GM21619 (cell line): Measurements from ENCODE around the gene CCDC187.

Source experiments
- ATAC-seq: cut with Tn5 transposase; IDR thresholded peaks from one replicate; pipeline ENCODE4 v1.9.1; 2021; ENCODE audit not compliant: unreplicated experiment

The CCDC187 gene

DNA sequence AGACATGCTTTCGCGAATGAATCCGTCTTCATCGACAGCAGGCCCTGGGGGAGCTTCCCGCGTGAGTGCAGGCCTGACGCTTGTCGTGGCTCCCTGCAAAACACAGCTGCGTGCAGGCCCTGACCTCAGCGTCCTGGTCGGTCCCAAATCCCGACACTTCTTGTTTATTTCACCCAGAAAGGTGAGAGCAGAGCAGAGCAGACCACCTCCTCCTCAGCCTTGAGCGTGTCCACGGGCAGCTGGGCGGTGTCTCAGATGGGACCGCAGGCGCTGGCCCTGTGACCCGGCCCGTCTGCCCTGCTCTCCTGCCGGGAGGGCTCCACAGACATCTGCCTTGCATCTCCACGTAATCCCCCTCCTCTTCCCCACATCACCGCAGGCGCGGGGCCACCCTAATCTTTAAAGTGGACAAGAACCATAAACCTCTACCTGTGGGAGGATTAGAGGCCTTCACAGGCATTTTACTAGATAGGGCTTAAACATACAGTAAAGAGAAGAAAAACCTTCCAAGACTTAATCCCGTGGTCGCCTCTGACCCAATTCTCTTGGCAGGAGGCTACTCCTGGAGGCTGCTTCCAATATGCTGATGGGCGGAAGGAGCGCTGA lies 91.4 kb downstream of the CCDC187 start:
- ATAC-seq = no peak

DNA sequence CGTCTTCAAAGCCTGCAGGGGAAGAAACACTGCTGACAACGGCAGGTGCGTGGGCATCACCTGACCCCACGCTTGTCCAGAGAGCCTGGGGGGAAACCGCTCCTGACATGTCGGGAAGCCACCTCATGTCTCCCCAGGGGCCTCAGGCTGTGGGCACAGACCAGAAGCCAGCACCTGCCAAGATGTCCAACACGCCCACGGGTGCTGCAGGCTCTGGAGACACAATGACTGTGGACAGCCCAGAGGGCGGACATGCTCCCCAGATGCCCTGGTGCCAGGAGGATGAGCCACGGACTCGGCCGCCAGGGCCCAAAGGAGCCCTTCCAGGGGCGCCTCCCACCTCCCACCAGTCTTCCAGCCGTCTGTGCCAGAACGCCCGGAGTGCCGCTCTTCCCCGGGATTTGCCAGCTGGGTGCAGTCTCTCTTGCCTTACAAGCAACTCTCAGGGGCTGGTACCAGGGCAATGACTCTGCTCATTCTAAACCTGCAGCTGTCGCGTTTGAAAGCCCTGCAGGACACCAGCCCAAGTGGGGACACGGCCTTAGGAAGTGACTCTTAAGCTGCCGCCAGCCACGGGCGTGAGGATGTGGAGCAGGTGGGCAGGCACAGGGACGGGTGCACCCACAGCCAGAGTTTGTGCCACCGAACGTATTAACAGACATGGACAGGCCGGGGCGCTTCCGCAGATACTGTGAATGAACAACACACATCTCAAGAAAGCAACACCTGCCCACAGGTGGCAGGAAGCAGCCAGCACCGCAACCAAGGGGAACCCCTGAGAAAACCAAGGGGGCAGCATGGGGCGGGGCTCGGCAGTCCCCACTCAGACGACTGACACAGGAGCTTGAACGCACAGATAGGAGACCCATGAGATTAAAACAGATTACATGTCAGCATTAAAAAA lies 92.2 kb downstream of the CCDC187 start:
- no peak for ATAC-seq

DNA sequence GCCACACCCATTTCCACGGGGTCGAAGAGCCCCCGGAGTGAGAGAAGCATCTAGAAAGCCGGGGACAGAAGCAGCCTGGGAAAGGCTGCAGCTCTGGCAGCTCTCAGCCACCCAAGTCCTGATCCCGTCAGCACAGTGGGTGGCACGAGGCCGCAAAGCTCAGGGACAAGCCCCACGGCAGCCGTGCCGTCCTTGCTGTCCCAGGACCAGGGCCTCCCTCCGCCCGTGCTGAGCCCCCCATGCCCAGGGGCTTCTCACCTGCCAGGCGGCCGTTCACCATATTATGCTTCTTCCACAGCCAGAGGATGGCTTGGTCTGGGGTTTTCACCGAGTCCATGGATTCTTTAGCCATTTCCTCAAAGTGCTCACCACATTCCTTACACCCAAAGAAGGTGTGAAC lies 92.9 kb downstream of the CCDC187 start:
- no peak for ATAC-seq

DNA sequence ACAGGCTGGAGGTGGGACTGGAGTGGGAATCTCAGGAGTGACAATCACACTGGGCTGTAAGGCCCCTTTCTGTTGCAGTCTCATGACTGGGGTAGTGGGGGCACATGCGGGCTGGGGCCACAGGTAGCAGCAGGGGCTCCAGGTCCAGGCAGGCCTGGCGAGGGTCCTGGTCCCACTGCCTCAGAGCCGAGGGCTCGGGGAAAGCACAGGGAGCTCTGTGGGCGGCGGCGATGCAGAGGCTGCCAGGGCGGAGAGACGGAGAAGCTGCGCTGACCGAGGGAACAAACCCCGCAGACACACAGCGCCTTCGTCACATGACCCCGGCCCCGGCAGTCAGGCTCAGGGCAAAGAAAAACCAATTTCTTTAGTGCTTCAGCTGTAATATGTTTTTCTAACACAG lies 93.6 kb downstream of the CCDC187 start:
- ATAC-seq = no peak

DNA sequence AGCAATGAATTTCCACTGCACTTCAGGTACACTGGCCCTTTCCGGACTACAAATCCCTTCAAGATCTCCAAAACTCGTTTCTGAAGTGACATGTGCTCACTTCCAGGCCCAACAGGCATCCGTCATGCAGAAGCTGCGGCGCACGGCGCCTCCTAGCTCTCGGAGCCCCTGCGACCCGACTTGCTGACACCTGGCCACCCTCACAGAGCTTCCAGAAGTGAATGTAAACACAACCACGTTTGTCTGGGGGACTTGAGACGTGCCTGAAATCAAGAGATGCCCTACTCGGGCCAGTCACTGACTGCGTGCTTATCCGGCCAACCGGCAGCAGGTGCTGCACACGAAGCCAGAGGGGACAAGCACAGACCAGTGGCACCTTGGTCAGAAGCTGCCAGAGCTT lies 94.1 kb downstream of the CCDC187 start:
- no peak for ATAC-seq

DNA sequence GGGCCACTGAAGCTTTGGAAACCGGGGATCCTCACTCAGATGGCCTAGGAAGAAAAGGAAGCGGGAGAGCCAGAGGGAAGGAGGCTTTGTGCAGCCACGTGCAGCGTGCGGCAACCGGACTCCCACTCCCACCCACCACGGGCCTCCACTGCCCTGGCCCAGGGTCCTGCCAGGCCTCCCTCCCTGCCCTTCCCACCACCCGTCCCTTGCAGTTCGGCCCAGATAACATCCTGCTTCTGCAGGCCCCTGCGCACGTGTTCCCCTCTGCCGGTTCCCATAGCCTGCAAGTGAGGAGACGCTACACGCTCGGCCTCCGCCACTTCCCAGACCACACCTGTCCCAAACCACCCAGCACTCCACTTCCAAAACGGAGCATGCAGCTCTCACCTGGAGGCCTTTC lies 94.7 kb downstream of the CCDC187 start:
- ATAC-seq = no peak

DNA sequence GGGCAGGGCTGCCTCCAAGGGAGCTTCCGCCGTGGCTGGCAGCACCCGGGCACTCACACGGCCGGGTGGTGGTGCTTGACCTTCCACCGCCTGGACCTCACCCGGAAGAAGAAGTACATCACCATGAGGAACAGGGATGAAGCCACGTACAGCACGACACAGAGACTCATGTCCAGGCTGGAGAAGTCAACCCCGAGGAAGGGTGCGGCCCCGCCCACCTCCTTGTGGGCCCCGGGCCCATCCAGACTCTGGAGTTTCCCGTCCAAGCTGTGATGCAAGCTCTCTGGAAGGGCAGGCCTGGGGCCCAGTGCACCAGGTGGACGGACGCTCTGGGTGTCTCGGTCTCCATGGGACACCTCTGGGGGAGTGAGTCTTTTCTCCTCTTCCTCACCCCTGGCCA lies 95.2 kb downstream of the CCDC187 start:
- no peak for ATAC-seq

DNA sequence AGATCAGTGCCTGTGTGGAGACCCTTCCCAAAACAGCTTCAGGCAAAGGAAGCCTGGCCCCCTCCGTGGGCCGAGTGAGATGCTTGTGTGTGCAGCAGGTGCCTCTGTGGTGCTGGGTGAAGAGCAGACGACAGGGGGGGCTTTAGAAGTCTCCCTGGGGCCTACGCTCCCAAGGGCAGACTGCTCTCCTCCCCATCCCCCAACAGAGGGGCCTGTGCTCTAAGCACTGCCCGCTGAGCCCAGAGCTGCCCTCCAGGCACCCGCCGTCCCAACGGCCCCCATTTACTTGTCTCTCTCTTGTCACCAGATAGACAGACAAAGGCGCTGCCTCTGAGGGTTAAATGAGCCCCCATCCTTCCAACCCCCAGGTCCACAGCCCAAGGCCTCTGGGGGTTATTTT lies 96.3 kb downstream of the CCDC187 start:
- no peak for ATAC-seq

DNA sequence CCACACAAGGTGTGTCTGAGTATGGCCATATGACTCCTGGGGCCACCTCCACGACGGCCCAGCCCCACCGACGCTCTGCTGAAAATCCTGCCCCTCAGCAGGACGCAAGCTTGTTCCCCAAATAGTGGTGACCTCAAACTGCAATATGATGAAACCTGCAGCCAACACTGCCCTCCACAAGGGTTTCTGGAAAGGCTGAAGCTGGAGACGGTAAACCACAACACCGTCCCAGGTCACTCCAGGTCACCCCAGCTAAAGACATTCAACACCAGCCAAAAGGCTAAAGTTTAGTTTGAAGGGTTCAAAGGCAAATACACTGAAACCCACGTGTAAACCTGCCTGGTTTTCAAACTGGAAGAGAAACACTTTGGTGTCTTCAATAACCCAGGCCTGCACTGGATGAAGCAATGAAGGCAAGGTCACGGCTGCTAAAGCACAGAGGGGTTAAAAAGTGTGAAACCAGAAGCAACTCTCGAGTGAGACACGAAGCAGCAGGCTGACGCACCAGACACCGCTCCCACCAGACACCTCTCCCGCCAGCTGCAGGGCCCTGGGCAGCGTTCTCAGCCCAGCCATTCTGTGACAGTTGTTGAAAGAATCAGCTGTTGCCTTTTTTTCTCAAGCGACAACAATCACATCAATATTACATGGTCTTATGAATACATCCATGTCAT lies 97.2 kb downstream of the CCDC187 start:
- ATAC-seq = no peak

DNA sequence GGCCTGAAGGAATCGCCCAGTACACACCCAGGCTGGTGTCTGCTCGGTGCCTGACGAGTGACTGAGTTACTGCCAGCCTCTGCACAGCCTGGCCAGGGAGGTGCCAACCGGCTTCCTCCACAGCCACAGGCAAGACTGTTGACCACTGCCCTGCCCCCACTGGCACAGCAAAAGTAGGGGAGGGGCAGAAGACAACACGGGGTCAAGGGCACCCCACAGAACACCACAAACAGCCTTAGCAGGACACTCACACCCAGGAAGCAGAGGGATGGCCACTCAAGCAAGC lies 98.2 kb downstream of the CCDC187 start:
- no peak for ATAC-seq

DNA sequence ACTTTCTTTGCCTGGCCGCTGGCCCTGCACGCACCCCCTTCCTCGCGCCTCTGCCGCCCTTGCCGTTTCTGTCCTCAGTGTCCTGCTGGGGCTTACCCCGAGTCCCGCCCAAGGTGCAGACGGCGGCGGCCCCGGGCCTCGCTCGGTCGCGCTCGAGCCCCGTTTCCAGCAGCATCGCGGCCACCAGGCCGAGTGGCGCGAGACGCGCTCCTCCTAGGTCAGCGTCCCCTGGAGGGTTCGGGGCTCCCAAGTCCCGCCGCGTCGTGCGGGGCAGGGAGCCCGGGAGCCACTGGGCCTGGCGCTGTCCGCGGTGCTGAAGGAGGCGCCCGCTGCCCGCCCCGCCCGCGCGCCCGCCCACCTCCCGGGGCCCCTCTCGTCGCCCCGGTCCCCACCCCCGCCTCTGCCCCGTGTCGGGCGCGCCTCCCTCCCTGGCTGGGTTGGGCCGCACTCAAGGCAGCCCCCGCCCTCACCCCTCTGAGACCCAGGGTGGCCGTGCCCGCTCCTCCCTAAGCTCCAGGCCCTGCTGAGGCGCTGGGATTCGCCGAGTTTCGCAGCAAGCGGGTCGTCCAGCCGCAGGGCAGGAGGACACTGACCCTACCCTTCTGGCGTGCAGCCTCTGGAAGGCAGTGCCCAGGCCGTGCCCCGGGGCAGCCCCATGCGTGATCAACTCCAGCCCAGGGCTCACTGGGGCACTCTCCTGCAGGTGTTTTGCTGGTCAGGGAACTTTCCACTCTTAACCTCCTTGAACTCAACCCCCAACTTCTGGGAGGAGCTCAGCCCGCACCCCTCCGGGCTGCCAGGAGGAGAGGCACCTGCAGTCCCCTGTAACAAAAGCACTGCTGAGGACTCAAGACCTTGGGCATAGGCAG lies 98.8 kb downstream of the CCDC187 start, which contains the start of gene LHX3:
LHX3 (minus strand) TSS at position 291 of the 869 bp plus-strand sequence; CDS start at position 175, 116 bp downstream.
- no peak for ATAC-seq

DNA sequence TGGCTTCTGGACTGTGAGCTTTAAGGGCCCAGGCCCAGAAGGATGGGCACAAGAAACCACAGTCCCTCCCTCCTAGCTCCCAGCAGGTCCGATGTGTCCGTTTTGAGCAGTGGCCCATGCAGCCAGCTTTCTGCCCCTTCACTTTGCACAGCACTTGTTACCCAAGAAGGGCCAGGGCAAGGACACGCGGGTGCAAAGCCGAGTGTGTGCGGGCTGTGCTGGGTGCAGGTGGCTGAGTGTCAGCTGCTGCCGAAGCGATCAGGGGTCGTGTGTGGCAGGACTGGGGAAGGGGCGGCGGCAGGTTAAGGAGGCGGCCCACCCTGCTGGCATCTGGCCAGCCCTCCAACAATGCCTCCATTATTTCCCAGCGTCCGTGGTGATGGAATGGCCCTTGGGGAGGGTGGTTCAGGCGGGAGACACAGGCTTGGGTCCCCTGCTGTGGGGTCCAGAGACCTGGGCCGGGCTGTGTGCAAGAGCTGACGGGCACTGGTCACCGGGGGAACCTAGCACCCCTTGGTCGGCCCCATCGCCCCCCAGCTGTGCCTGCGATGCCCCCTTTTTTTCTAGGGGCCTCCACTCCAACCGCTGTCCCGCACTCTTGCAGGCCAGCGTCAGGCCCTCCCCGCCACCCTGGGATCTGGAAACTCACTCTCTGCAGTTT lies 99.6 kb downstream of the CCDC187 start:
- no peak for ATAC-seq

DNA sequence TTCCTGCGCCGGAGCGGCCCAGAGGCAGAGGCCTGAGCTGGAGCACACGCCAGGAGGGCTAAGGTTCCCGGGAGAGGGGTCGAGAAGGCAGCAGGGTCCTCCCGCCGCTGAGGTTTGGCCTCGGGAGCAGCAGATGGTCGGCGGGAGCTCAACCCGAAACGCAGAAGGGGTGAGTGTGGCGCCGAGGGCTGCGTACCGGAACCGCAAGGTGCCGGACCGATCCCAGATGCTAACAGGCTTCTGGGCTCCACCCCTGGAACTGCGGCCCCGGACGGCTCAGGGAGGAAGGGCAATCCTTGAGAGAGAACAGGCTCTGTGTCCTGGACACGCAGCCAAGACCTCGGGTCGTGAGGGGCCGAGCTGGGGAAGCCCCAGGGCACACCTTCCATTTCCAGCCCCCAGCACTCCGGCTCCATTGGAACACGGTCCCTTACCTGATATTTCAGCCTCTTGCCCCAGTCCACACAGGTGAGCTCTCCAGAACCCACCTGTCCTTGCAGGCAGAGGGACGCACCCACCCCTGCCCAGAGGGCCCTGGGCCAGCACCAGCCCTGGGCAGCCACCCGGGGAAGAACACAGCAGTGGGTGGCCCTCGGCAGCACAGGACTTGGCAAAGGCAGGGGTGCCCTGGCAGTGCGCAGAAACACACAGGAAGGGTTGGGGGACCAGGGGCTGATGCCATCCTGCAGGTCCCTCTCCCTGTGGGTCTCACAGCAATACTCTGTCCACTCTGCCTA lies 100.3 kb downstream of the CCDC187 start:
- no peak for ATAC-seq

DNA sequence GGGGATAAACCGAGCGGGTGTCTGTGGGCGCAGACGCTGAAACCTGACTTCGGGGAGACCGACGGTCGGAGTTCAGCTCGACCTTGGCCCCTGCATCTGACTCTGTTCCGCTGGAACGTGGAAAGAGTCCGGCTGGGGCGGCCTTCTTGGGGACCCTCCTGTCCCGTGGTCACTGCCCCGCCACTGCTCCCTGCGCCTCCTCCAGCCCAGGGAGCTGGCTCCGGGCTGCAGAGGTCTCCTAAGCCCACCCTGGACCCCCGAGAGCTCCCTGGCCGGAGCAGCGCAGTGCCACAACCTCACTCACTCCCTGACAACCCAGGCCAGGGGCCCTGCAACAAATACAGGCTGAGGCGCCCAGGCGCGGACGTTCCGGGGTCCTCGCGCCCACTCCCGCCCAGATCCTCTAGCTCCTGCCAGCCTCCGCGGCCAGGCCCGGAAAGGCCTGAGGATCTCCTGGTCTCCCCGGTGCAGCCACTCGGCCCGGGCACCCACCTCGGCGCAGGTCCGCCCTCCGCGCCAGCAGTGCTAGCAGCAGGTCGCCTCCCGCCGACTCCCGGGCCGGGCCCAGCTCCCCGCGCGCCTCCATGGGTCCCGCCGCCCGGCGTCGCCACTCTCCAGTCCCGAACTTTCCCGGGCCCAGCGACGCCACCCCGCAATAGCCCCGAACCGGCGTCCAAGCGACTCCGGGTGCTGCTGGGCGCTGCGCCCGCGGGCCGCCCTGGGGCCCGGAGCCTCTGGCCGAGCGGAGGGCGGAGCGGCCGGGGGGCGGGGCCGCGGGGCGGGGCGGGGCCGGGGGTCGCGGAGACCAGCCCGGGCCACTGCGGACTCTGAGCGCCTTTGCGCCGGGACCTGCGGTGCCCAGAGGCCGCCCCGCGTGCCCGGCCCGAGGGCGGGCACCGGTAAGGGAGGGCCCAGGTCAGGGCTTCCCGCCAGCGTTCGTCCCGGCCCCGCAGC lies 101.2 kb downstream of the CCDC187 start:
- no peak for ATAC-seq

DNA sequence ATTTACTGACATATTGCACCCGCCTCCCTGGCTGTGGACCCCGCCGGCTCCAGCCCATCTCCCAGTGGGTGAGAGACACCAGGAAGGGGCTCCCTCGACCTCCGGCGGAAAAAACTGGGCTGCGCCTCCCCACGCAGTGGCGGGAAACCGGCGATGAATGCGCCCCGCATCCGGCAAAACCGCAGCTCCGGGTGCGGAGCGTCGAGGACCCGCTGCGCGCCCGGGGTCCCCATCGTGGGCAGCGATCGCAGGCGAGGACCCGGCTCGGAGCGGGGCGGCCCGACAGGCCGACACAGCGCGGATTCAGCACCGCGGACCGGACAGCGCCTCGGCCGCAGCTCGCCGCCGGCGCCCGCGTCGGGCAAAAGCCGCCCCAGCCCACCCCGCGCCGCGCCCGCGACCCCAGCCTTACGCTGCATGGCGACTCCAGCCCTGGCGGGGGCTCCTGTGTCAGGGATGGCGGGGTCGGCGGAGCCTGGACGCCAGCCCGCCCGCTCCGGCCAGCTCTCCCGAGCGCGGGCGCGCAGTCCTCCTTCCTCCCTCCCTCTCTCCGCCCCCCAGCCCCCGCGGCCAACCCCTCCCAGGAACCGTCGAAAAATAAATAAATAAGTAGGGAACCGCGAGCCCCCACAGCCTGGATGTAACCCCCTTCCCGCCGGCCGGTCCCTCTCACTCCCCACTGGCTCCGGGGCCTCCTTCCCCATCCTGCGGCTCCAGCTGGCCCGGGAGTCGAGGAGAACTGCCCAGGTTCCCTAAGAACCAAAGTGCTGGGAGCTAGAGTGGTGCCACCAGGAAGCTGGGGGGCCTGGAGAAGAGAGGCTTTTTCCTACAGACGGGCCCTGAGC lies 102.1 kb downstream of the CCDC187 start:
- ATAC-seq = no peak

DNA sequence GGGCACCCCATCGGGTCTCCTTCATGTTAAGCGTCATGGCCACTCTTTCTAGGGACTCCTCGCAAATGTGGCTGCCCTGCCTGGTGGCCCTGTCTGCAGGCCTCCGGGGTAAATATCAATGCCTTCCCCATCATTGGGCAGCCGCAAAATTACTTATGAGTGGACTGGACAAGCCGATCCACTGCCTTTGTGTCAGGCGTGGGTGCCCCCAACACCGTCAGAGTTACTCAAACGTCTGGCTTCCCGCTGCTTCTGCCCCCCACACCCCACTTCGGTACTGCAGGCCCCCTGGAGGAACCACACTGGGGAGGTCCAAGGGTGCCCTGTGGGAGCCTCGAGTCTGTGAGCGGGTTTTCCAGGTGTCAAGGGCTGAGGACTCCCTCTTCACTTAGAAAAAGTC lies 102.7 kb downstream of the CCDC187 start:
- ATAC-seq = no peak

DNA sequence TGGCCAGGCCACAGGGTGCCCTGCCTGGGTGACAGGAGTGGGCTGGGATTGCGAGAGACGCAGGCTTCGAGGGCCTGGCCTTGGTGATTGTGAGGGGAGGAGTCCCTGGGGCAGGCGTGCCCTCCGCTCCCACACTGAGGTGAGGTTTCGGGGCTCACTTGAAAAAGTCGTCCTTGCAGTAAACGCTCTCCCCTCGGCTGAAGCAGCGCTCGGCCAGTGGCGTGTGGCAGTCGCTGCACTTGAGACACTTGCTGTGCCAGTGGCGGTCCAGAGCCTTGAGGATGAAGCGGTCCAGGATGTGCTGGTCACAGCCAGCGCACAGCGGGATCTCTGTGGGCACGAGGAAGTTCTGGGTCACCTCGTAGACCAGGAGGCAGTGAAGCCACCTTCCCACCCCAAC lies 103.5 kb downstream of the CCDC187 start:
- ATAC-seq = no peak
